Stimulated activated naive CD8-positive, alpha-beta T cell treated with anti-CD3 and anti-CD28 coated beads, Interleukin-15, Interleukin-2, amounts not matched to agents 100 ng/mL and 50 ng/mL, for 24 hours (primary cell): ENCODE measurements around the gene CHRNA4.

ENCODE experiments used
- H3K27ac Mint-ChIP-seq: one replicate; pipeline ENCODE4 v1.8.0; 2021; ENCODE audit warnings: mild to moderate bottlenecking, mixed read lengths
- H3K27me3 Mint-ChIP-seq: one replicate; pipeline ENCODE4 v1.8.0; 2021; ENCODE audit warnings: mixed read lengths
- H3K36me3 Mint-ChIP-seq: one replicate; pipeline ENCODE4 v1.8.0; 2021; ENCODE audit warnings: low read depth, mixed read lengths
- H3K4me1 Mint-ChIP-seq: one replicate; pipeline ENCODE4 v1.8.0; 2021; ENCODE audit warnings: low read depth, mixed read lengths
- H3K4me3 Mint-ChIP-seq: one replicate; pipeline ENCODE4 v1.8.0; 2021; ENCODE audit warnings: mild to moderate bottlenecking, mixed read lengths
- H3K9me3 Mint-ChIP-seq: one replicate; pipeline ENCODE4 v1.8.0; 2021; ENCODE audit warnings: mixed read lengths

Gene CHRNA4

GRCh38 chr20:63365601-63366389 is 4.6 kb upstream of the CHRNA4 start:
- H3K9me3 Mint-ChIP-seq: no peaks in the 10 kb centered on the region
- no peak overlapping the region for H3K4me3 Mint-ChIP-seq
- no peak overlapping the region for H3K27ac Mint-ChIP-seq
- H3K4me1 Mint-ChIP-seq: no peaks in the 10 kb centered on the region
- H3K27me3 Mint-ChIP-seq: peaks cover 8% of the 10 kb centered on the region
- no peaks in the 10 kb centered on the region for H3K36me3 Mint-ChIP-seq

- H3K36me3 Mint-ChIP-seq: no peaks in the 10 kb centered on the region
- H3K27me3 Mint-ChIP-seq: peaks cover 9% of the 10 kb centered on the region
- no peak overlapping the region for H3K27ac Mint-ChIP-seq
- H3K9me3 Mint-ChIP-seq: no peaks in the 10 kb centered on the region
- H3K4me3 Mint-ChIP-seq: no peak overlapping the region
- H3K4me1 Mint-ChIP-seq: no peaks in the 10 kb centered on the region
Measured at GRCh38 chr20:63364801-63365585, 3.8 kb upstream of the CHRNA4 start.

GRCh38 chr20:63363981-63364561 is 2.9 kb upstream of the CHRNA4 start:
- H3K4me3 Mint-ChIP-seq: no peak overlapping the region
- H3K9me3 Mint-ChIP-seq: no peaks in the 10 kb centered on the region
- H3K4me1 Mint-ChIP-seq: no peaks in the 10 kb centered on the region
- H3K36me3 Mint-ChIP-seq: no peaks in the 10 kb centered on the region
- peaks cover 15% of the 10 kb centered on the region for H3K27me3 Mint-ChIP-seq
- no peak overlapping the region for H3K27ac Mint-ChIP-seq

DNA sequence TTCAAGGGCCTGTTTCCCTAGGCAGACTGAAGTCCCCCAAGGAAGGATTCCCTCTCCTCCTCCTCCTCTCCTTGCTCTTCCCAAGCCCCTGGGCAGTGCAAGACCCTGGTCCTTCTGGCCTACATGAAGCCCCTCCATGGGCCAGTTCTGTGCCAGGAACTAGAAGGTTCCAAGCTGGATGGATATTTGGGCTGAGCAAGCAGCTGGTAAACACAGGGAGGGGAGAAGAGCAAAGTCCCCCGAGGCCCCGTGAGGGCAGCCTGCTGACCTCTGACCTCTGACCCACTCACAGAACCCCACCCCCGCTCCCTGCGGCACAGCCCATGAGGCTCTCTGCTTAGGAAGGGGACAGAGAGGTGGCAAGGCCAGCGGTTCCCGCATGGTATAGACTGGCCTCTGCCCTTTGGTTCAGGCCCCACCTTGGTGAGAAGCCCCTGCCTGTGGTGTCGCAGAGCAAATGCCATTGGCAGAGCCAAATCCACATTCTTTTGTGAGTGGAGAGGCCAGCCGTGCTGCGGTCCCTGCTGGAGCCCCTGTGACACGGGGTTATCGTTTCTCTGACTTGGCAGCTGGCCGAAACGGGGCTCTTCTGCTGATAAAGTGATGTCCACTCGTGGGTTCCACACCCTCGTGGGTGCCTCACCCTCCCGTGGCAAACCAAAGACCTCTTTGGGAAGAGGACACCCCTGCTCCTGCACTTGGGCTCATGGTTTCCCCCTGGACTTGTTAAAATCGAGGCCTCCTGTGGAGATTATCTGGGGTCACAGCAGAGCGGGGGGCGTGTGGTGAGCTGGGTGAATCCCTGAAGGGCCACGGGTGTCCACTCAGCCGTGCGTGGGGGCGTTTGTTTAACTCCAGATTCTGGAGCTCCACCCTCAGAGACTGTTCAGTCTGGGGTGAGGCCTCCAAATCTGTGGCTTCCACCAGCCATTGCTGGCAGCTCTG is 2.1 kb upstream of the CHRNA4 start:
- Mint-ChIP-seq H3K4me3 (no peak overlapping the region), H3K27me3 (peaks cover 15% of the 10 kb centered on the region), H3K36me3 (no peaks in the 10 kb centered on the region), H3K9me3 (no peaks in the 10 kb centered on the region), H3K4me1 (no peaks in the 10 kb centered on the region), H3K27ac (no peak overlapping the region)

DNA sequence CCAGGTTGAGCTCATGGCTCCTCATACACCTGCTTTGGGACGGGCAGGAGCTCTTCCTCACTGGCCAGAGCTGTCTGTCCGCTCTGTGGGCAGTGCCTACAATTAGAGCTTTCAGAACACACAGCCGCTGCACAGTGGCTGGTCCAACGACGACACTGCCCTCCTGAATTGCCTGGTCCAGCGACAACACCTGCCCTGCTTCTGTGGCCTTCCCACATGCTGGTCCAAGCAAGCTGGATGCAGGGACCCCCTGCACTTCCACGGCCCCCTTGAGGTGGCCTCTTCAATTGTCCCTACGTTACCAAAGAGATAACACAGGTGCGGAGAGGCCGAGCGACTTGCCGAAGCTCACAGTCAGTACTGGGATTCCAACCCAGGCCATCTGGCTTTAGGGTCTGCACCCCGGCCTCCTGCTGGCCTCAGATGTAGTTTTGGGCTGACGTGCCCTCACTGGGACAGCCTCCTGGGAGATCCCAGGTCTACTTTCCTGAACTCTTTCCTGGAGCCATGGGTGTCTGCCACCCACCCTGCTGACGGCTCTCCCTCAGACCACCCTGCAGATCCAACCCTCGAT is 1.4 kb upstream of the CHRNA4 start:
- peaks cover 15% of the 10 kb centered on the region for H3K27me3 Mint-ChIP-seq
- no peaks in the 10 kb centered on the region for H3K36me3 Mint-ChIP-seq
- H3K4me1 Mint-ChIP-seq: no peaks in the 10 kb centered on the region
- H3K4me3 Mint-ChIP-seq: no peak overlapping the region
- H3K27ac Mint-ChIP-seq: no peak overlapping the region
- H3K9me3 Mint-ChIP-seq: no peaks in the 10 kb centered on the region

DNA sequence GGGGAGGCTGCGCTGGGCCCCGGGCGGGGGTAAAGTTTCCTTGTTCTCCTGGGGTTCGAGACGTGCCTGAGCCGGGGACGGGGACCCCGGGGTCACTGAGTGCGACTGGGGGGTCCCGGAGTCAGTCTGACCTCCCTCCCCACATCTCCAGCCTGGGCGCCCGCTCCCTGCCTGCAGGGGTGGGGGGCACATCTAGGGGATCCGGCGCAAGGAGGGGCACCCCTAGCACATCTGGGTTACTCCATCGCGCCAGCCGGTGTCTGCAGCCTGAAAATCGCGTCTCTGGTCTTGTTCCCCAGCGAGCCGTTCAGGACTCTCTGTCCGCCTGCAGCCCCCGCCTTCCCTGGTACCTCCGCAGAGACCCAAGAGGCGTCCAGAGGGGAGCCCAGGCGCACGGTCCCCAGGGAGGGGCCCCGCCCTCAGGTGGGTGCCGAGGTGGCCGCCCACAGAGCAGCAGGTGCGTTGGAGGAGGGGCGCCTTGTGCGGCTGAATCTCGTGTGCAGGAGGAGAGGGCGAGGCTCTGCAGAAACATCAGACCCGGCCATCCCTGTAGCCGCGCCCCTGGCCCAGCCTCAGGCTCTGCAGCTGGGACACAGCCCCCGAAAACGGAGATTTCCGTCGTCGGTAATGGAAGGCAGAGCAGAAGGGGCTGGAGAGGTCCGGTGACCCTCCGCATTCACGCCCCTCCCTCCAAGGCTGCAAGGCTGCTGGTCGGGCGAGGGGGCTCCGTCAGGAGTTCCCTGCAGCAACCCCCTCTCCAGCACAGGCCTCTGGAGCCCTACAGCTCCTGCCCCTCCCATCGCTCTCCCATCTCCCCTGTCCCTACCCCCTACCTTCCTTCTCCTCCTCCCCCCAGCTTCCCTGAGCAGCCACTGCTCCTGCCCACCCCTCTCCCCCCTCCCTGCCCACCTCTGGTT is 628 bp upstream of the CHRNA4 start:
- no peaks in the 10 kb centered on the region for H3K4me1 Mint-ChIP-seq
- peaks cover 15% of the 10 kb centered on the region for H3K27me3 Mint-ChIP-seq
- H3K4me3 Mint-ChIP-seq: no peak overlapping the region
- no peaks in the 10 kb centered on the region for H3K9me3 Mint-ChIP-seq
- H3K27ac Mint-ChIP-seq: no peak overlapping the region
- no peaks in the 10 kb centered on the region for H3K36me3 Mint-ChIP-seq

DNA sequence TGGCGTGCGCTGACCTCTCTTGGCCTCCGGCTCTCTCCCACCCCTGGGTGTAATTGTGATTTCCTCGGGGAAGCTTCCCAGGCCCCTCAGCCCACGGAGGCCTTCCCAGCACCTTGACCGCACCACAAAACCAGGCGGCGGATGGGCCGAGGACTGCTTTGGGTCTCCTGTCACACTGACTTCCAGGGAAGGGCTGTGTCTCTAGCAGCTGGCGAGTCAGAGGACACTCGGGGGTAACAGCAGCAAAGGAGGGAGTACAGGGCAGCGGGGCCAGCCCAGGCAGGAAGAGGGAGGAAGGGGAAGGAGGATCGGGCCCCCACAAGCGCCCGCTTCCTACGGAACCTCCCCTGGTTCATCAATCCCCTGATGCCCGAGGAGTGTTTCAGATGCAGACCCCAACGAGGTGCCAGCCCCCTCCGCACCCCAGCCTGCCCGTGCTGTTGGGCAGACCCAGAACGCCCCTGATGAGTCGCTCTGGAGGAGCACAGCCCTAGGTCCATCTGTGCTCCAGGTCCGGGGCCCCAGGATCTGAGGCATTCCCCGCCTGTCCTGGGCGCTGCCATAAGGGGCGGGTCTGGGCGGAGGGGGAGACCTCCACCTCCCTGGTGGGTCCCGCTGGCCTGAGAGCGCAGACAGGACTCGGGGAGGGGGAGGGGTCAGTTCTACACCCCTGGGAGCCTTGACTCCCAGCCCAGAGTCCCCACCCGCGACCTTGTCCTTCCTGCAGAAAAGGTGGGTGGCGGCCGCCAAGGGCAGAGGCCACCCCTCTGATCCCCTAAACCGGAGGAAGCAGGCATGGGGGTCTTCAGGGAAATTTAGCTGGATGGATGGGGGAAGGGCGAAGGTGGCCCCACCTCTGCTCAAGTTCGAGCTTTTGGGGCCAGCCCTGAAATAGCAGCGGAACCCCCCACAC is 956 bp downstream of the CHRNA4 start:
- Mint-ChIP-seq H3K9me3 (no peaks in the 10 kb centered on the region), H3K27me3 (peaks cover 15% of the 10 kb centered on the region), H3K4me1 (no peaks in the 10 kb centered on the region), H3K27ac (no peak overlapping the region), H3K4me3 (no peak overlapping the region), H3K36me3 (no peaks in the 10 kb centered on the region)

GRCh38 chr20:63359164-63359934 is 1.8 kb downstream of the CHRNA4 start:
- Mint-ChIP-seq H3K4me3 (no peak overlapping the region), H3K27ac (no peak overlapping the region), H3K36me3 (no peaks in the 10 kb centered on the region), H3K27me3 (peaks cover 15% of the 10 kb centered on the region), H3K4me1 (no peaks in the 10 kb centered on the region), H3K9me3 (no peaks in the 10 kb centered on the region)

GRCh38 chr20:63357921-63358905 is 2.9 kb downstream of the CHRNA4 start:
- Mint-ChIP-seq H3K9me3 (no peaks in the 10 kb centered on the region), H3K4me1 (no peaks in the 10 kb centered on the region), H3K27me3 (peaks cover 15% of the 10 kb centered on the region), H3K27ac (no peak overlapping the region), H3K36me3 (no peaks in the 10 kb centered on the region), H3K4me3 (no peak overlapping the region)

- peaks cover 7% of the 10 kb centered on the region for H3K27me3 Mint-ChIP-seq
- H3K4me1 Mint-ChIP-seq: no peaks in the 10 kb centered on the region
Measured at GRCh38 chr20:63356931-63357879, 3.9 kb downstream of the CHRNA4 start.

More at GRCh38 chr20:63356931-63357879, 3.9 kb downstream of the CHRNA4 start:
- Mint-ChIP-seq H3K36me3 (no peaks in the 10 kb centered on the region), H3K4me3 (no peak overlapping the region), H3K9me3 (no peaks in the 10 kb centered on the region), H3K27ac (no peak overlapping the region)
